Adrenal gland (tissue), 5 donors: ENCODE data around the gene ACOX3.

Experiments
- CTCF ChIP-seq, 6 experiments: fragments of 450-650 bp in 4 of 6; fragments of 200-600 bp in 2 of 6; sonication (generic) in 1 of 6; IDR thresholded peaks; 1 replicate in 5 of 6; 2 replicates in 1 of 6; pipeline versions ENCODE4 v1.5.1 to v1.8.0; 2016 to 2021; ENCODE audit warnings: antibody characterized with exemption in 6 of 6, mild to moderate bottlenecking in 2 of 6, moderate library complexity in 1 of 6
- POLR2A ChIP-seq, 2 donors: fragments of 450-650 bp; IDR thresholded peaks; one replicate each; pipeline ENCODE4 v1.6.1; 2017; ENCODE audit warnings: antibody characterized with exemption in 2 of 2, mild to moderate bottlenecking in 2 of 2, moderate library complexity in 1 of 2
- donor health status: DM: no; HTN: no; CAD: no.

GRCh38 chr4:8402640-8403039, 37.9 kb downstream of the ACOX3 start:
- TF ChIP-seq POLR2A (IDR thresholded peaks at IDR 0.05) (no peak), CTCF (IDR thresholded peaks at IDR 0.05) (no peak)
